ENCODE measurements around the gene PTPRE.

PTPRE gene

DNA sequence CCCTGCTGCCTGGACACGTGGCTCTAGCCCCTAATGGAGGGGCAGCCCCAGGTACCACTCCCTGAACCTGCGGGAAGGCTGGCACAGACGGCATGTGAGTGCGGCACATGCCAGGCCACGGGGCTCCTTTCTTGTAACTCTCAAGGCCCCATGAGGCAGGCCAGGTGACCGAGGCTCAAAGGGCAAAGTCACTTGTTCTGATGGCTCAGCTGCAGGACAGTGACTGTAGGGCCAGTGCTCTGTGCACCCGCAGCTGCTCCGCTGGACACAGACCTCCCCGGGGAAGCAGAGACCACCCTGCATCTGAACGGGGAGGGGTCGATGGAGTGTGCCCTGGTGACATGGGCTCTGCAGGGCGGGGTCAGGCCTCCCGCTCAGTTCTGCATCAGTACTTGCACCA lies 55.3 kb downstream of the PTPRE start:
- DNase-seq: no peak

DNA sequence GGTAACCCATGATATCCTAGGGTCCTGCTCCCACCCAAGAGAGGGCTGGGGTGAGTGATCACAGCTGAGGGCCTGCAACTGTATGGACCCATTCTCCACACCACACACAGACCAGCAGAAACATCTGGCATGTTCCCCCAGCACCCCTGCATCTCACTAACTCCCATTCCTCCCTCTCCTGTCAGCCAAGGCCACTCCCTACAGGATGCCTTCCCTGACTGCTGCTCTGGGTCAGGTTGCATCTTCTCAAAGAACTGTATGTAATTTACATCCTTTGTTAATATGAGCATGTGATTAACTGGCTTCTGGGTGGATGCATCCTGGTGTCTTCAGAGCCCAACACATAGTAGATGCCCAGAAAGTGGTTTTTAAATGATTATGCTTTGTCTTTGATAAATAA lies 56.2 kb downstream of the PTPRE start:
- no peak for DNase-seq

DNA sequence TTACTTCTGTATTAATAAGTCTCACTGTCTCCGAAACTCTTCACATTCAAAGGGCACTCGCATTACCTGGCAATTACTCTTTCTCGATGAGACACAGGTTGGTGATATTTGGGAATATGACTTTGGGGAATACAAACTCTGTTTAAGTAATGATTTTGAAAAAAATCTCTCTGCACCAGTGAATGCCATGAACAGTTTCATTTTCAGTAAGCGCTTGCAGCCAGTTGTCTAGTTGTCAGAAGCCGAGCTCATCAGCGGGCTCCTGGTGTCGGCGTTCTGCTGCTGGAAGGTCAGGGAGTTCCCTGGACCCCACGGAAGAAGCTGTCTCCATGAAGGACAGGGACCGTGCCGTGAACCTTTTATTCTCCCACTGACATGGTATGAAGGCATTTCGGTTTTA lies 57.7 kb downstream of the PTPRE start:
- no peak for DNase-seq

DNA sequence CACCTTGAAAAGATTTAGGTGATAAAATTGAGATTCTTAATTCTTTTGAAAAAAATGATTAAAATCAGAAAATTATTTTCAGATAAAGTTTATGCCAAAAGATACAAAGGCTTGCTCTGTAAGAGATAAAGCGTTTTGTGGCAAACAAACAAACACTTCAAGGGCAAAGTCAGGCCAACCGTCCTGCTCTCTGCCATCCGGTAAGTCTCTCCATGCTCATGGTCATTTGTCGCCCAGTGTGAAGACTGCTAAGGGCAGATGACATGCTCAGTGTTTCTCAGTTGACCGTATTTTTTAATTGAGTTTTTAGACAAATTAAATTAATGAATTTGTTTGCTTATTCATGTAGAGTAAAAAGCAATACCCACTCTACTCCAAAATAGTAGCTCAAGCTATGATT lies 60.0 kb downstream of the PTPRE start:
- DNase-seq: no peak

DNA sequence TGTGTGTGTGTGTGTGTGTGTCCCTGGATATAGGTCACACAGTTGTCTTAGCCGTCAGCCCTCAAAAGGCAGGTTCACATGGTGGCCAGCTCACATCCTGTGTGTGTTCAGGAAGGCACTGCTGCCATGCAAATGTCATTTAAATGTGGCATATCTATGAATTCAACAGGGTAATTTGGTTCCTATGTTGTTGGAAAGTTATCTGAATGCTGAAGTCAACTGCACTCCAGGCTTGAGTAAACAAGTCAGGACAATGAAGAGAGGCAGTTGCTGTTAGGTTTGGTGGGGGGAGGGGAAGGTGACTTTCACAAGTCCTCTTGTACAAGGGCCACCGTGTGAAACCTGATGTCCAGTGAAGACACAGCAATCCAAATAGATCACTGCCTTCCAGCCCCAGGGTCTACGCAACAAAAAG lies 61.1 kb downstream of the PTPRE start:
- DNase-seq: no peak

DNA sequence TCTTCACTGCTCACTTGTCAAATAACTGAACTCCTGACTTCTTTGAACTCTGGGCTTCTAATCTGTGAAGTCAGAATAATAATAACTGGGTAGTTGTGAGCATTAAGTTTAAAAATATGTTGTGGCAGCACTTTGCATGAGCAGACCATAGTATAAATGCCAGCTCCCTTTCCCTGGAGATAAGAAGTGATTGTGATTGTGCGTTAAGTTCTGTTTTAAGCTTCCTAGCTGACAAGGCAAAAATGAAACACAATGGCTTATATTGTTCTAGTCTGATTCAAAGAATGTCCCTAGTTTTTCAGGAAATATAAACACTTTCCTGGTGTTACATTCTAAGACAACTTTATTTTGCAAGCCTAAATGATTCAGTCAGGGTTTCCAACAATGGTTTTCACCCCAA lies 61.8 kb downstream of the PTPRE start:
- DNase-seq: no peak

DNA sequence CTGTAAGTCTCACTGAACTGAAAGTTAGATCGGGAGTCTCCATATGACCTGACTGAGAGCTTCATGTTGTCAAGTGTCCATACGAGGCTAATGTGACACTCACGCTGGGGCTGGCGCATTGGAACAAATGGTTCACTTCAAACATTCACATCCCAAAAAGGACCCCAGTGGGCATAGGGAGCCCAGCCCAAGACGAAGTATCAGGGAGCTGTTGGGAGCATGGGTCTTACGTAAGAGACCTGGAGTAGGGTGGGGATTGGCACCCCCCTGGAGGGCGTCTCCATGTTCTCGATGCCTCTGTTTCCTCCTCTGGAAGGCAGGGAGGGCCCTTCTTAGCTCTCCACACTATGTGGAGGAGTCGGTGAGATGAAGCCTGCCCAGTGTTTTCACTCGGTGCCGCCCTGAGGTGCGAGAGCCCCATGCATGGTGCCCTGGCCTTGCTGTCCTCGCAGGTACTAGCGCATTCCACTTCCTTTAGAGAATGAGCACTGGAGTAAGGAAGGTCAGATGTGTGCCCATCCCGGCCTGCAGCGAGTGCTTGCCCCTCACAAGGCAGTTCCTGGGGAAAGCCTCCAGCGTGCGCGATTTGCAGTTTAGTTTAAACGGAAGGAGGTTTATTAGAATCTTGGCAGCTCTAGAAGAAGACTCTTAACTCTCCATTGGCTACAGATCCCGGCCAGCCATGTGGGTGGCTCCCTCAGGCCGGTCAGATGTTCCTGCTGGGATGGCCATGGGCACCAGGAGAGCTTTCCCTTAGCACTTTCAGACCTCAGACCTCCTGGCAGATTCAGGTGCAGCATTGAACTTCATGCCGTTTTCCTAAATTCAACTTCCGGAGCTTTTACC lies 64.4 kb downstream of the PTPRE start:
- no peak for DNase-seq

DNA sequence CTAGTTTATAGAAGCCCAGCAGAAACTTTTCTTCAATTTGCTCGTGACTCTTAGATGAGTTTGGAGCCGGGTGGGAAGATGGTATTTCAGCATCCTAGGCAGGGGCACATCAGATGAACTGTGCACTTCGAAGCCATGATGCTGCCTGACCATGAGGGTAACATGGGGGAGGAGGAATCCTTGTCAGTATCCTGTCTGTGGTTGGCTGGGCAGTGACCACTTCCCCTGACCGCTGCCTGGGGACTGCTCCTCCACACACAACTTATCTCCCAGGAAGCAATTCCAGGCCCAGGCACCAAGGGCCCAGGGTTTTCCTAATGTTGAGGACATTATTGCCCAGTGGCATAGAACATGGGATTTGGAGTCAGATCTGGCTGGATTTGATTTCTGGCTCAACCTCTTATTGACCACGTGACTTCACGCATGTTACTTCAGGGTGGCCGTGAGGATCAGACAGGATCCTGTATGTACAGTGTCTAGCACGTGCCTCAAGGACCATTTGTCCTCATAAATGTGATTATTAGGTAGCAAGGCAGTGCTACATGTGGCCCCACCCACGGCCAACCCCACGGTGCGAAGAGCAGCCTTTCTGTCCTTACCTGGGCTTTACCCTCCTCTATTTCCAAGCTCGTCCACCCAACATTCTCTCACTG lies 65.2 kb downstream of the PTPRE start:
- DNase-seq: no peak

DNA sequence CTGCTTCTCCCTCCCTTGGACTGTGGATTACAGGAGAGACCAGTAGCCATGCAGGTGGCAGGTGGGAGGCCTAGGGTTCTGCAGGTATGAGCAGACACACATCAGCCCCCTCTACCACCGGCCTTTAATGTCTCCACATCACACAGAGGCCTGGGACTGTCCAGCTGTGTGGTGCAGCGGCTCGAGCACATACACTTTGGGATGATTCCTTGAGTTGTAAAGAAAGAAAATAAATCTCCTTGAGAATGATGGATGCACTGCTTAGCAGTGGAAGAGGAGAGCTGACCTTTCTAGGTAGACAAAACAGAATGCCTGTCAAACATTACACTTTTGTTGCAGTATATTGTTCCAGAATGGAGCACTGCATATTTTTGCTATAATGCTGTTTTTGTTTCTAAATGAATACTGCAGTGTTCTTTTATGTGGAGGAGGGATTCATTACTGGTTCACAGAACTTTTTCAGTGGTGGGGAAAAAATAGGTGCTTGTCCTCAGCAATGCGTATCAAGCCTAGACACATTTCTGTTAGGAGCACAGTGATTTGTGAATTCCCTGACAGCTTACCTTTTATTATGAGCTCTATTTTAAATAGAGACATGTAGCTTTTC lies 66.0 kb downstream of the PTPRE start:
- DNase-seq: no peak

DNA sequence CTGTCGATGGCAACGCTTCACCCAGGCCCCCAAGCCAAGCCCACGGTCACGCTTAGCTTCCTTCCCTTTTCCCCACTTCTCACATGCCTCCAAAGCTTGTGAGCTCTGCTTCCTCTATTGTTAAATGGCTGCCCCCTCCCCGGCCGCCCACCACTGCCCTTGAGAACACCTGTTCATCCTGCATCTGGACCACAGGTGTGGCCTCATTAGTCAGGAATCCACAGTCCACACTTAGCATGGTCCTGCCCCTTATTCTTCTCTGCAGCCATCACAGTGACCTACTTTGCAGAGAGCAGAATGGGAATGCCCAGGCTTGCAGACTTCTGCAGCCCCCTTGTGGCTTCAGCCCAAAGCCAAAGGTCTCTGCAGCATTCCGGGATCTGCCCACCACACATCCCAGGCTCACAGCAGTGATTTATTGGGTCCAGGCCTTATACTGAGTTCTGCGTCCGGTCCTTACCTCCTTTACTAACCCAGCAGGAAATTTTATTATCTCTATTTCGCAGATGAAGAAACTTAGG lies 66.9 kb downstream of the PTPRE start:
- no peak for DNase-seq

DNA sequence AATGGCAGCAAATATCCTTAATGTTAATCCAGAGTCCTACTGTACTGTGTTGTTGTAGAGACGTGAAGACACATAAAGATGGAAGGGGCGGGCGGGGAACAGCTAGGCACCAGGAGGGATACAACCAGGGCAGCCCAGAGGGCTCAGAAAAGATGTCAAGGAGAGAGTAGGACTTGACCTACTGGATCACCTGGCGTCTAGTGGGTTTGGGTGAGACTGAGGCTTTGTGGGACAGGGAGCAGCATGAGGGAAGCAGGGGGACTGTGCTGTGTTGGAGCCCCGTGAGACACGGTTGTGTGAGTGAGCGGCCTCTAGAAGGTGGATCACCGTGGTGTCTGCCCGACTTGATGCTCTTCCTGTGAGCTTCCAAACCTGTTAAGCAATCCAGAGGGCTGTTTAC lies 68.0 kb downstream of the PTPRE start:
- no peak for DNase-seq

DNA sequence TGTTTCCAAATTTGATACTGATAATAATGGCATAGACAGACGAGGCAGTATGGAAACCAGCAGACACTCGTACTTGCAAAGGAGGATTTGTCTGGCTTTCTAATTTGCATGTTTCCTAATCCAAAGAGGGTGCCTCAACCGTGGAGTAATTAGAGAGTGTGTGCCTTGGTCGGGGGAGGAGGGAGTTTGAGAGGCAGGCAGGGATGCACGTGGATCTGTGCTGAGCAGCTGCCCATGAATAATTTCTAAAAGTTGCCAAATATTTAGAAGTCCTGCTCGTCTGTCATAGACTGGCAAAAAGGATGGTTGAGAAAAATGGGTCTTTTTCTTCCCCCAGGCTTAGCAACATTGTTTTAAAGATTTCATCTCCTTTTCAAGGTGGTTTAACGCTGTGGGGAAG lies 69.4 kb downstream of the PTPRE start:
- no peak for DNase-seq

DNA sequence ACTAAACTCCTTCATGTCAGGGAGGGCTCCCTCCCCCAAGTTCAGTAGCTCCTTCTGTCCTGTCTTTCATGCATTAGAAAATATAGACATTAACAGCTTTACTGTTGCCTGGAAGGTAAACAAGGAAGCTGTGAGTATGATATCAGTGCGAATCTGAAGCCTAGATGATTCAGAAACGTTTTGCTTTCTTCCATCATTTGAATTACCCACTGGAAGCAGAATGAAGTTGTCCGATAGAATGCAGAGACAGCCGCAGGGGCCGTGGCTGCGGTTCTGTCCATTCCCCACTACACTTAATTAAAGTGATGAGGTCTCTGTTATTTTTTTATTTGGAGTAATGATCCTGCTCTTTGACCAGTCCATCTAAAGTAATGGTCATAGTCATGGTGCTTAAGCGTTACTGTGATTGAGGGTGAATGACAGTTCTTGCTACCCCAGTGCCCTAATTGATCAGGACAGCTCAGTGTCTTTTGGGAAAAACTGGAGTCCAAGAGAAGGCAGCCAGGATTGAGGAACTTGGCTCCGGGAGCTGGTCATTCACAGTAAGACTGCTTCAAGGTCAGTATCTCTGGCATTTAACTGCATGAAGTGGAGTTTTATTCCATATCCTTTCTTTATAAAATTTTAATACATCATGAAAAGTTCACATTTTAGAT lies 69.9 kb downstream of the PTPRE start:
- DNase-seq: no peak

DNA sequence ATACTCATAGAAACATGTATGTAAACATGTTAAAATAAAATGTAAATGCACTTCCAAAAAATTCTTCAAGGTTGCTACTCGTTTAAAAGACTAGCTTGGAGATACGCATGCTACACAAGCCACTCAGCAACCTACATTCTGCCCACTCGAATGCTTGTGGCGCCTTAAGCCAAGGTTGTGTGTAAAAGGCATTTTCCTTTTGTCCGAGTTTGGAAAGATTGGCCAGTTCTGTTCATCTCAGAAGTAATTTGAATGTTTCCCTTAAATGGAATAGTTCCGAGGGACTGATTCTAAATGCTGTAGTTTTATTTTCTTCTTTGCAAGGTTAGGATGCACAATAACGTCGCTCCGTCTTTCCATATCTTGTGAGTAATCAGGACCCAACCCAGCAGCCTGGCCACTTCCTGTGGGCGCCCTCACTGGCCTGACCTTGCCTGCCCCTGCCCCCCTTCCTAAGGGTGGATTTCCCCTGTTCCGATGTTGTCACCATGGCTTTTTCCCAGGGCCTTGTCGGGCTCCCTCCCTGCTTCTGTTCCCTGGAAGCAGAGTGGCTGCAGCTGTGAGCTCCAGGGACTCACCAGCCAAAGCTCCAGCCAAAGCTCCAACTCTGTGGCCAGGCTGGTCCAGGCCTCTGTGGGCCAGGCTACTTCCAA lies 70.6 kb downstream of the PTPRE start:
- DNase-seq: no peak

DNA sequence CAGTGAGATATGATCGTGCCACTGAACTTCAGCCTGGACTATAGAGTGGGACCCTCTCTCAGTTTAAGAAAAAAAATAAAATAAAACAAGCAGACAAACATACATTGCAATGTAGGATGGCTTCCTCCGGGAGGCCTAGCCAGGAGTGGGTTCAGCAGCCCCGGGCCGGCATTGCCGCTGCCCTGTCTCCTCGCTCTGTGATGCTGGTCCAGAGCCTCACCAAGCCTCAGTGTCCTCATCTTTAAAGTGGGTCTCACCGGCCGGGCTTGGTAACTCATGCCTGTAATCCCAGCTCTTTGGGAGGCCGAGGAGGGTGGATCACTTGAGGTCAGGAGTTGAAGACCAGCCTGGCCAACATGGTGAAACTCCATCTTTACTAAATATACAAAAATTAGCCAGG lies 71.6 kb downstream of the PTPRE start:
- no peak for DNase-seq

DNA sequence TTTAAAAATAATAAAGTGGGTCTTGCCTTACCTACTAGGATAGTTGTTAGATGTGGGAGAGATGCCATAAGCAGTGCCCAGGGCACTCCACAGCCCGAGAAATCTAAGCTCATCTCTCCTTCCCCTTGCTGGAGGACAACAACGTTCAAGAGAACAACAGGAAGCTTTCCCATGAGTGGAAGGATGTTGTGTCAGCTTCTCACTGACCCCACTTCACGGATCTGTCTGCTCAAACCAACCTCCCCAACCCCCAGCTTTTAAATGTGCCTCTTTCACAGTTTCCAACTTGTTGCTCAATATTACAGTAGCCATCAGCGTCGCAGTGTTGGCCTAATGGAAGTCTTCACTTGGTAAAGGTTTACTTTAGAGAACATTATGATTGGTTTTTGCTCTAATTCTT lies 72.1 kb downstream of the PTPRE start:
- no peak for DNase-seq

DNA sequence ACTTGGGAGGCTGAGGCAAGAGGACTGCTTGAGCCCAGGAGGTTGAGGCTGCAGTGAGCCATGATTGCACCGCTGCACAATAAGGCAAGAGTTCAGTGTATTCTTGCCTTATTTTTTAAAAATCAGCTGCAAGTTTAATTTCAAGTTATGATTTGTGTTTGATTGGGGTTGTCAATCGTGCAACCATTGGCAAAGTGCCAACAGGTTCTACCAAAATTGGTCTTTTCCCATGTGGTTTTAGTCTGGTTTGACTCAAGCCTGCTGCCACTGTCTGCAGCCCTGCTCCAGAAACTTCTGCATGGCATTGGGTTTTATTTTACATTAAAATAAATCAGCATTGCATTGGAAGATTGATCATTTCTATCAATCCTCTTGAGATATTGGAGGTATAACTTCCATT lies 72.7 kb downstream of the PTPRE start:
- DNase-seq: no peak

DNA sequence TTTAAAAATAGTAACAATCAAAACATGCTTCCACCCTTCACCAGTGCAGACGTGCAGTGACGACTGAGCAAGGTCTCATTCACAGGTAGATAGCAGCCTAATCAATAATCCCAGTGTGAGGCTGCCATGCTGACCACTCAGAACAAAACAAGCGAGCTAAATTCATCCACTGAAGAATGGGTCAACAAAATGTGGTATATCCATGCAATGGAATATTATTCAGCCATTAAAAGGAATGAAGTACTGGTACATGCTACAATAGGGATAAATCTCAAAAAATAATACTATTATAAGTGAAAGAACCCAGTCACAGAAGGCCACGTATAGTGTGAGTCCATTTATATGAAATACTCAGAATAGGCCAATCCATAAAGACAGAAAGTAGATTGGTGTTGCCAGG lies 74.0 kb downstream of the PTPRE start:
- DNase-seq: no peak

DNA sequence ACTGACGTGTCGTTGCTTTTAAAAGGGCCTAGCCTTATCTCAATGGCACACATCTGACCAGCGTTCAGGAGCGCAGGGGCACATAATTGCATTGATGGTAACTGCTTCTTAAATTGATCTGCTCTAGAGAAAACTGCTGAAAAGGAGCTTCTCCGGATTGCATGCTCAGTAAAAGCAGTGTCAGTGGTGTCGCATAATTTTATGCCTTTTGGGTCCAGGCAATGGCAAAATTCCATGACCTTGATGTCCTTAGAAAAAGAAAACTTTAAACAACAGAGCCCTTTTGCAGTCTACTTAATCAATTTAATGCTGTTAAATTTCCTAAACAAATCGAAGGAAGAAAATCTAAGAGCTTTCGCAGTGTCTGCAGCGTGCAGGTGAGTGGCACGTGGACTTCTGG lies 75.7 kb downstream of the PTPRE start:
- no peak for DNase-seq

DNA sequence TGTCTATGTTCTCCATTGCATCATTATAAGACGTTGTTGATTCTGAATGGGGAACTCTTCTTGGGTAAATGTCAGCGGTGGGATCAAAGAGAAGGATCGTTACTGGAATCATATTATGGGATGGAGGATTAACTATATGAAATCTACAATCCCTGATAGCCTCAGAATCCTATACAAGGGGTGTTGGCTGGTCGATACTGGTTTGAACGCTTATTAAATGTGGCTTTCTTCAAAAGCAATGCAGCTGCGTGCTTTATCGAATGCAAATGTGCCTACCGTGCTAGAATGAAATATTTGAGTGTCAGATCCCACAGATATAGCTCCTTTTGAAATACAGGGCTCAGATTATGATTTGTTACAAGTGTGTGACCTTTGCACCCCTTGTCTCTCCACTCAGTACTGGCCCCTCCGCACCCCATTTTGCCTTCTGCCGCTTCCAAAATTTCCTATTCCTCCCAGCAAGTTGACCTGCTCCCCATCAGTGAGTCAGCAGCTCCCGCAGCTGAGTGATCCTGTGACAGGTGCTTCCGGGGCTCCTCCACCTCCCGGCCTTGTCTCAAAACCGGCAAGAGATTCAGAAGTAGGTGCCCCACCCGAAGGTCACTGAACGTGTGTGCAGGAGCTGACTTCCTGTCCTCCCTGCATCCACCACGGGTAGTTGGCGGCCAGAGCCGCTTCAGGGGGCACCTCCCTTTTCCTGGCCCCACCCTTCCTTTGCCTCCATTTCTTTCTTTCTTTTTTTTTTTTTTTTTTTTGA lies 76.6 kb downstream of the PTPRE start:
- DNase-seq: no peak

DNA sequence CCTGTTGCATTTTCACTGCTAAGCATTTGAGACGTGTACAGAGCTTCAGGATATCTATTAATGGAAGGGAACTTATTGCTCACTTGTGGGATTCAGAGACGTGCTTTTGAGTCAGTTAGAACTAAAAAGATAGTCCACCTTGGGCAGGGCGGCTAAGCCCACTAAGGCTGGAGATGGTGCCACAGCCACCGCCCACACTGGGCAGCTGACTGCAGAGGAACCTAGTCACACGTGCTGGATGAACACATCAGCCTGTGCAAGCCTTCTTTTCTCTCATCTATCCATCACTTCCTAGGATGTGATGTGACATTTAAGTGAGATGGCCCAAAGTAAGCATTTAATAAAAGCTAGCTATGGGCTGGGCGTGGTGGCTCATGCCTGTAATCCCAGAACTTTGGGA lies 78.0 kb downstream of the PTPRE start:
- DNase-seq: no peak

Measured in NCI-H69 (cell line).